Measurements from ENCODE around the gene RAB31.

RAB31 gene

DNA sequence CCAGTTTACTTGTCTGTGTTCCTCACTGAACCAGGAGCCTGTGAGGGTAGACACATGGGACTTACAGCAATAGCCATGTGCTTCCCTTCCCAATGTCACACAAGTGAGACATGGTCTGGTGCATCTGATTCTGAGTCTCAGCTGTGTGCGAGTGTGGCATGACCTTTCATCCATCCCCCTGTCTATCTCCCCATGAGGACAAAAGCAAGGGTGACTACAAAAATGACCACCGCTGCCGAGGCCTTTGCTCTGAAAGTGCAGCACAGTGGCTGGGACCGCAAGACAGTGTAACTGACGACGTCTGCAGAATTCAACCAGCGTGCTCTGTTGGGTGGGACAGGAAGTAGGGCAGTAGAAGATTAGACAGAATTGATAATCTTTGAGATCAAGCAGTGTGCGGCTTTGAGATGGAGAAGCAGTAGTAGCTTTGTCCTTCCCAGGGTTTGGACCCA, 50.5 kb downstream of the RAB31 start:
- no peak for FAIRE-seq
- no peak for DNase-seq (ENCODE audit: insufficient read length, low spot score)
- TF ChIP-seq, protein P1, sequence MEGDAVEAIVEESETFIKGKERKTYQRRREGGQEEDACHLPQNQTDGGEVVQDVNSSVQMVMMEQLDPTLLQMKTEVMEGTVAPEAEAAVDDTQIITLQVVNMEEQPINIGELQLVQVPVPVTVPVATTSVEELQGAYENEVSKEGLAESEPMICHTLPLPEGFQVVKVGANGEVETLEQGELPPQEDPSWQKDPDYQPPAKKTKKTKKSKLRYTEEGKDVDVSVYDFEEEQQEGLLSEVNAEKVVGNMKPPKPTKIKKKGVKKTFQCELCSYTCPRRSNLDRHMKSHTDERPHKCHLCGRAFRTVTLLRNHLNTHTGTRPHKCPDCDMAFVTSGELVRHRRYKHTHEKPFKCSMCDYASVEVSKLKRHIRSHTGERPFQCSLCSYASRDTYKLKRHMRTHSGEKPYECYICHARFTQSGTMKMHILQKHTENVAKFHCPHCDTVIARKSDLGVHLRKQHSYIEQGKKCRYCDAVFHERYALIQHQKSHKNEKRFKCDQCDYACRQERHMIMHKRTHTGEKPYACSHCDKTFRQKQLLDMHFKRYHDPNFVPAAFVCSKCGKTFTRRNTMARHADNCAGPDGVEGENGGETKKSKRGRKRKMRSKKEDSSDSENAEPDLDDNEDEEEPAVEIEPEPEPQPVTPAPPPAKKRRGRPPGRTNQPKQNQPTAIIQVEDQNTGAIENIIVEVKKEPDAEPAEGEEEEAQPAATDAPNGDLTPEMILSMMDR (IDR thresholded peaks at IDR 0.05; ENCODE audit: insufficient read depth, missing control alignments), result no peak

DNA sequence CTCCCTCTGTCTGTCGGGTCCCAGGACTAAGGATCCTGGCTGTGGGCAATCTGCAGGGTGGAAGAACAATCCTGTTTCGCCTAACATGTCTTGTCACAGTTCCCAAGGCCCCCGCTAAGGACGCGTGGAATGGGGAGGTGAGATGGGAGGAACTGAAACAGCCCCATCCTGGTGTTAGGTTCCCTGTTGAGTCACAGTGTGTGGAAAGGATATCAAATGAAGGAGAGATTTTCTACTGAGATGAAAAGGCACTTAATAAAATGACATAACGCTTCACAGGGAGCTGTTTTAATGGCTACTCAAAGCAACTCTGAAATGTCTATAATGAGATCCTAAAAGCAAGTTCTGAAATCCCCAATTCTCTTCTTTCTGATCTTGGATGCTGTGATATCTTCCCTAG, 52.5 kb downstream of the RAB31 start:
- no peak for FAIRE-seq
- no peak for DNase-seq (ENCODE audit: insufficient read length, low spot score)
- TF ChIP-seq, protein P1 (IDR thresholded peaks at IDR 0.05; ENCODE audit: insufficient read depth, missing control alignments), result no peak

DNA sequence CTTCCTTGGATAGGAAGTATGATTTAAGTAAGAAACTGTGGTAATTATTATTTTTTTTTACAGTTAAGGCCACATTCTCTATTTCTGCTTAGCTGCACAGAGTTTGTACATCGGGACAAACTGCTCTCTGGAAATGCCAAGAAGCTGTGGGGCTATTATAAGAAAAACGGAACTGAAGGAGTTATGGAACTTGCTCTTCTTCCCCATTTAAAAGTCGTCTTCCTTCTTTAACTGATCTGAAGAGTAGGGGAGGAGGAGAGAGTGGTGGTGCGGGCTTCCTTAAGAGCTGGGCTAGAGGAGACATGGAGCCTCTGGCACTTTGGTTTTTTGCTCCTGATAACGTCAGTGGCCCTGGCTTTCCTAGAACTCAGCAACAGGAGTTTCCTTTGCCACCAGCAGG, 54.4 kb downstream of the RAB31 start:
- no peak for FAIRE-seq
- TF ChIP-seq, protein P1 (IDR thresholded peaks at IDR 0.05; ENCODE audit: insufficient read depth, missing control alignments), result no peak
- DNase-seq (ENCODE audit: insufficient read length, low spot score), result no peak

DNA sequence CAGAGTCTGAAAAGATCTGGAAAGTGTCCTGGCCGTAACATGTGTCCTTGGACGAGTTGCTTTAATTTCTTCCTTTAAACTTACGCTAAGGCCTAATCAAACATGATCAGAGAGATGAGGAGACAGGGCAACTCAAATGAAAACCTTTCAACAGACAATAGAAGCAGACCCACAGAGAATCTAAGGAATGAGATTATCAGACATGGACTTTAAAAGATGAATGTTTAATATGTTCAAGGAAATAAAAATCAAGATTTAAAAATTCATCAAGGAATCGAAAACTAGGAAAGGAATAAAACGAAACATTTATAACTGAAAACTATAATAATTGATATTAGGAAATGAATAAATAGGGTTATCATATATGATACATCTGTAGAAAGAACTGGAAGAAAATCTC, 55.1 kb downstream of the RAB31 start:
- FAIRE-seq (no peak), DNase-seq (ENCODE audit: insufficient read length, low spot score) (no peak)
- TF ChIP-seq, protein P1 (IDR thresholded peaks at IDR 0.05; ENCODE audit: insufficient read depth, missing control alignments), result no peak

- TF ChIP-seq, protein P1 (IDR thresholded peaks at IDR 0.05; ENCODE audit: insufficient read depth, missing control alignments), result no peak
- FAIRE-seq, result no peak
- no peak for DNase-seq (ENCODE audit: insufficient read length, low spot score)
Observed at GRCh38 chr18:9764011-9764481, 55.9 kb downstream of the RAB31 start.

DNA sequence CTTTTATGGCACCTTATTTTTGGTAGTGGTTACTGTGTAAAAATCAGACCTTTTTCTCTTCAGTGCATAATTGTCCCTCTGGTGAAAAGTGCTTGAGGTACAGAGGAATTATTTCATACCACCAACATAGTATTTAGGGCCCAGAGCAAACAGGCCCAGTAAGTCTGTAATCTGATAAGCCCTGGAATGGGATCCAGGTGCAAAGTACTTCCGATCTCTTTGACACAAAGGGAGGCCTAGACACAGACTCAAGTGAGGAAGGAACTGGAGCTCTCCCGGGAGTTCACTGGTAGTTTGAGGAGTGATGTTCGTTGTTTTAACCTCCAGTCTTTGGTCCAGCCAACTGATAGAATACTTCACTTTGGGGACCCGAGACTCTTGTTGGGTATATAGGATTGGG, 57.4 kb downstream of the RAB31 start:
- TF ChIP-seq, protein P1 (IDR thresholded peaks at IDR 0.05; ENCODE audit: insufficient read depth, missing control alignments), result no peak
- FAIRE-seq, result no peak
- no peak for DNase-seq (ENCODE audit: insufficient read length, low spot score)

GRCh38 chr18:9766076-9766481, 58.0 kb downstream of the RAB31 start:
- DNase-seq (ENCODE audit: insufficient read length, low spot score) (no peak), FAIRE-seq (no peak)
- TF ChIP-seq, protein P1 (IDR thresholded peaks at IDR 0.05; ENCODE audit: insufficient read depth, missing control alignments), result no peak
